LNCaP clone FGC (cell line): ENCODE results near the gene MAP3K12.
"Not testable (repeated sequence)": the region's sequence is repeated elsewhere in the genome, so short reads cannot be mapped to it uniquely, and the experiment has no call there.

Source experiments
- DNase-seq: peaks from one replicate; pipeline ENCODE4 v3.0.0-alpha.2; 2011; ENCODE audit warnings: low read depth
- H3K4me3 ChIP-seq: 2 replicates; pipeline ENCODE4 v1.5.1; 2011; ENCODE audit warnings: mild to moderate bottlenecking, low read depth, low read length, control low read depth
- TF ChIP-seq, protein P1 (sequence below): IDR thresholded peaks from 2 replicates; pipeline ENCODE4 v1.5.1; 2012; ENCODE audit warnings: mild to moderate bottlenecking; ENCODE audit not compliant: control insufficient read depth, insufficient read depth; ENCODE audit errors: extremely low read depth

MAP3K12 gene

DNA sequence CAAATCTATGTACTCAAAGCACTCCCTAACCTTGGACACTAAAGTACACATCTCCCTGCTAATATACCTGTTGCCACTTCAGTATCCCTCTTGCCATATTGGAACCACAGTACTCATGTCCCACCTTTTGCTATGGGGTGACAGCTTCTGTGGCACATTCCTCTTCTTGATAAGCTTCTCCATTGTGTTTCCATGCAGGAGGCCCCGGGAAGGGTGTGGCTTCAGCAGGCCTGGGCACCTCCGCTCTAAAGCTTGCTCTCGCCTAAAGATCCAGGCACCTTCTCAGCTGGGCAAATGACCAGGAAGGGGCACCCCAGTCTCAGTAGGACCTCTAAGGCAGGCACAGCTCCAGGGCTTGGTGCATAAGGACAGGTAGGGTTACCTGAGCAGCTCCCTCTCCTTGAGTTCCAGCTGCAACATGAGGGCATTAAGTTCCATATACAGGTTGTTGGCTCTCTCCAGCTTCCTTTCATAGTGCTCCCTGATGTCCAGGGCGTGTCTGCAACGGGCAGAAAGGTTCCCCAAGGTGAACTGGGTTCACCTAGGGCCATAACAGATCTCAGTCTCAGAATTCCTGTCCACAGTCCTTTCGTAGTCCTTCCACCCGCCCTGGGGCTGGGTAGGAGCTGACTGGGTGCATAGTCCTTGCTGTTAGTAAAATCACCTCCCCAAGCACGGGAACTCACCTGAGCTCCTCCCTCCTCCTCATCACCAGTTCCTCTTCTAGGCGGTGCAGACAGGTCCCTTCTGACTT lies 15.9 kb downstream of the MAP3K12 start:
- TF ChIP-seq, protein P1, sequence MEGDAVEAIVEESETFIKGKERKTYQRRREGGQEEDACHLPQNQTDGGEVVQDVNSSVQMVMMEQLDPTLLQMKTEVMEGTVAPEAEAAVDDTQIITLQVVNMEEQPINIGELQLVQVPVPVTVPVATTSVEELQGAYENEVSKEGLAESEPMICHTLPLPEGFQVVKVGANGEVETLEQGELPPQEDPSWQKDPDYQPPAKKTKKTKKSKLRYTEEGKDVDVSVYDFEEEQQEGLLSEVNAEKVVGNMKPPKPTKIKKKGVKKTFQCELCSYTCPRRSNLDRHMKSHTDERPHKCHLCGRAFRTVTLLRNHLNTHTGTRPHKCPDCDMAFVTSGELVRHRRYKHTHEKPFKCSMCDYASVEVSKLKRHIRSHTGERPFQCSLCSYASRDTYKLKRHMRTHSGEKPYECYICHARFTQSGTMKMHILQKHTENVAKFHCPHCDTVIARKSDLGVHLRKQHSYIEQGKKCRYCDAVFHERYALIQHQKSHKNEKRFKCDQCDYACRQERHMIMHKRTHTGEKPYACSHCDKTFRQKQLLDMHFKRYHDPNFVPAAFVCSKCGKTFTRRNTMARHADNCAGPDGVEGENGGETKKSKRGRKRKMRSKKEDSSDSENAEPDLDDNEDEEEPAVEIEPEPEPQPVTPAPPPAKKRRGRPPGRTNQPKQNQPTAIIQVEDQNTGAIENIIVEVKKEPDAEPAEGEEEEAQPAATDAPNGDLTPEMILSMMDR, result no peak
- no peak overlapping the region for H3K4me3 ChIP-seq
- DNase-seq, result no peak

DNA sequence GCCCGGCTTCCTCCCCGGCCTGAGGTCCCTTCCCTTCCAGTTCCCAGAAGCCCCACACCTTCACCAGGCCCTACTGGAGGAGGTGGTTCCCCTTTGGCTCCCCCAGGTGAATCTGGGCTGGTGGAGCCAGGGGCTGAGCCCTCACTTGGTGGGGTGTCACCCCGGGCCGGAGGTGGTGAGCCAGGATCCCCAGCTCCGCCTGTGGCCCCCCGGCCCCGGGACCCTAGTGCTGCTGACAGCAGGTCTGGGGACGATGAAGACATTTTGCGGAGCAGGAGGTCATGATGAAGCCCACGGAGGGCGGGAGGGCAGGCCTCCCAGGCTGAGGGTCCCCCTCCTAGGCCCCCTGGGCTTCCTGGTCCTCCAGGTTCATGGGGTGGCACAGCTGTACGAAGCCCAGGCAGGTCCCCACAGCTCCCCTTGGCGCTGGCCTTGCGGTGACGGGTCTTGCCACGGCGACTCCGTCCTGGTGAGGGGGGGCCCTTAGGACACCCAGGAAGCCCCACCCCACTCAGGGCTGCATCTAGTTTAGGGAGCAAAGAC lies 16.6 kb downstream of the MAP3K12 start:
- H3K4me3 ChIP-seq, result no peak overlapping the region
- DNase-seq, result no peak
- TF ChIP-seq, protein P1, result no peak

DNA sequence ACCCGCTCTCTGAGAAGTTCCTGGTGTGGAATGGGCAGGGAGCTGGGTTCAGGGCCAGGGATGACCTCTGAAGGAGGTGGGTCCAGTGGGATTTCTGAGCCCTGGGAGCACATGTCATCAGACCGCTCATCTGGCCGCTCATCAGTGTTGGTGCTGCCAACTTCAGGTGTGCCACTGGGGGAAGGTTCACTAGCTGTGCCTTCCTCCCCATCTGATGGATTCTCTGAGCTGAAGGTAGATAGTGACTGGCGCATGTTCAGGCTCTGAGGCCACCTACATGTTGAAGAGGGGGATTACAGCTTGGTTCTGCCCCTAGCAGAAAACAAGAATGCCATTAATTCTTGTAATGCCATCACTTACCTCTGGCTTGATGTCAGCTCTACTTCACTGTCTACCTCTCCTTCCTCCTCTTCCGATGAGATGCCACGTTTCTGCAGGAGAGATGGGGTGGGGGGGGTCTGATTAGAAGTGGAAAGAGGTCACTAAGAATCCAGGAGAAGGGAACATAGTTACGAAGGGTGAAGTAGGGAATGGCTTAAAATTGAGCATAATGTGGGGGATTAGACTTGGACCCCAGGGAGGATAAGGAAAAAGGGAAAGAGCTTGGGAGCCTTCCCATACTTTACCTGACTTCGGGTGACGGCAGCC lies 17.2 kb downstream of the MAP3K12 start:
- no peak for DNase-seq
- TF ChIP-seq, protein P1, result no peak
- H3K4me3 ChIP-seq, result no peak overlapping the region

DNA sequence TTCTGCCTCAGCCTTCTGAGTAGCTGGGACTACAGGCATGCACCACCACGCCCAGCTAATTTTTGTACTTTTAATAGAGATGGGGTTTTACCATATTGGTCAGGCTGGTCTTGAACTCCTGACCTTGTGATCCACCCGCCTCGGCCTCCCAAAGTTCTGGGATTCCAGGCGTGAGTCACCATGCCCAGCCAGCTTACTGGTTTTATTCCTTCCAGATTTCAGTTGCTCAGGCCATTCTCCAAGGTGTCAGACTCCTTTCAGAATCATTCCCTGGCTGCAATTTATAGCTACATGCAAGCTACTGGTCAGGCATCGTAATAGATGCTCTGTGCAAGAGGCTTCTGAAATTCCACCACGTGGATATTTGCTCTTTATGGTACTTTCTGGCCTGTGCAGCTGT lies 17.8 kb downstream of the MAP3K12 start:
- not testable (repeated sequence) for H3K4me3 ChIP-seq, DNase-seq

DNA sequence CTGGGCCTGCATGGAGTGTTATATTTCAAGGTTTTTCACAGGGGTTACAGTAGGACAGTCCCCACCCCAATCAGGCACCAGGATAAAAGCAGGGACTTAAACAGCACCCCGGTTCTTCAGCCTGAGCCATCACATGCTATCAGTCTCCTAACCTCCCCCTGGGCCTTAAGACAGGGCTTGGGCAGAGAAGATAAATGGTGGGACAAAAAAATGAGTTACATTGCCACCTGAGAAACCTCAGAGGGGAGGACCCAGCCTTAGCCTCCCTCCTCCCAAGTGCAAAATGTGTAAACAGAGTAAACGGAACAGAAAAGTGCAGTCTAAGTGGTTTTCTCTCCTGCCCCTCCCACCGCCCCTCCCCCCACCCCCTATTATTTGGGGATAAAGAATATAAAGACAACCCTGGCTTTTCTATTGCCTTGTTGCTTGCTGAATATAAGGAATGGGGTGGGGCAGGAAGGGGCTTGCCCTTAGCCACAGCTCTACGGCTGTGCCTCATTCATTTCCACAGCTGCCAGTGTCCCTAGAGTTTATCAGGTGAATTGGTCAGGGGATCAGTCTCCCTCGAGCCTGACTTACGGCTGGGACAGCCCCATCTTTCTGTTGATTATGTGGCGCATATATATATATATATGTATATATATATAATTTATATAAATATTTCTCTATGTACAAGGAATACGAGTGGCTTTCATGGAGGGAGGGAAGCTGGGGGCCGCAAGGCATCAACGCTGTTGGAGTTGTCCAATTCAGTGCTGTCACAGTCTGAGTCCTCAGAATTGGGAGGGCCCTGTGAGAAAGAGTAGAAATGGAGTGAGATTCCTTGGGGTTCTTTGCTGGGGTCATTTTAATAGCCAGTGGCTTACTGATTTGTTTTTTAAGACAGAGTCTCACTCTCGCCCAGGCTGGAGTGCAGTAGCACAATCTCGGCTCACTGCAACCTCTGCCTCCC lies 18.5 kb downstream of the MAP3K12 start:
- no peak overlapping the region for H3K4me3 ChIP-seq
- TF ChIP-seq, protein P1, result no peak
- DNase-seq, result no peak

DNA sequence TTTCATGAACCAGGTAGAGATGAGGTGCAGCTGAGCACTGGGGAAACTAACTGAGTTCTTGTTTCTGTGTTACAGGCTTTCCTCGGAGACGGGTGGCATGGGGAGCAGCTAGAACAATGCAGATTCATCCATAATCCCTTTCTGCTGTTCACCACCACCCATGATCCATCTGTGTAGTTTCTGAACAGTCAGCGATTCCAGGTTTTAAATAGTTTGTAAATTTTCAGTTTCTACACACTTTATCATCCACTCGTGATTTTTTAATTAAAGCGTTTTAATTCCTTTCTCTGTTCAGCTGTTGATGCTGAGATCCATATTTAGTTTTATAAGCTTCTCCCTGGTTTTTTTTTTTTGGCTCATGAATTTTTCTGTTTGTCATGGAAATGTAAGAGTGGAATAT lies 19.9 kb downstream of the MAP3K12 start:
- no peak overlapping the region for H3K4me3 ChIP-seq
- TF ChIP-seq, protein P1, result no peak
- DNase-seq, result no peak

DNA sequence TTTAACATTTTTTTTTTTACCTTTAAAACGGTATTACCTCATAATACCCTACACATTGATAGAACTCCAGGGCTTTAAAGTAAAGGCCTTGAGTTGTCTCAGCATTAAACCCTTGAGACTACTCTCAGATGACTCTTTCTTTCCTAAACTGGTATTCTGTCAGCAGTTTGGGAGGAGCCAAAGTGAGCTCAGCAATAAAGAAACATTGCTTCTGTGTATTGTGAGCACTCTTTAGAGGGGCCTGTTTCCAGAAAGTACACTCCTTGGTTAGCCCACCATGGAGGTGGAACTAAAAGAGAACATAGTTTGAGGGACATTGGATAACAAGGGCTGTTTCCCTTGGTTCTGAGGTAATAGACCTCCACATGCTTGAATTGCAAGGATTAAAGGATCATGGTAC lies 20.4 kb downstream of the MAP3K12 start:
- H3K4me3 ChIP-seq, result no peak overlapping the region
- TF ChIP-seq, protein P1, result no peak
- DNase-seq, result no peak
